Sigmoid colon (tissue), 7 donors: Measurements from ENCODE around the gene THEMIS2. TPM values are rescaled to one million over a fixed set of nuclear protein-coding genes. Genes with fewer than 3 reads are reported as not detected.

Experiments
- DNase-seq: peaks from one replicate; pipeline ENCODE4 v3.0.0-alpha.2; 2019
- H3K27ac ChIP-seq, 4 donors: fragments of 200-600 bp; sonication (generic); one replicate each; pipeline ENCODE4 v1.5.1; 2016 to 2019; ENCODE audit warnings: mild to moderate bottlenecking in 1 of 4
- H3K27me3 ChIP-seq, 3 donors: fragments of 200-600 bp; sonication (generic); one replicate each; pipeline ENCODE4 v1.5.1; 2019; ENCODE audit warnings: mild to moderate bottlenecking in 1 of 3
- H3K36me3 ChIP-seq, 4 donors: fragments of 200-600 bp; sonication (generic); one replicate each; pipeline ENCODE4 v1.5.1; 2016 to 2019
- H3K4me1 ChIP-seq, 4 donors: fragments of 200-600 bp; sonication (generic); one replicate each; pipeline ENCODE4 v1.5.1; 2017 to 2019
- H3K4me3 ChIP-seq, 4 donors: fragments of 200-600 bp; sonication (generic); one replicate each; pipeline ENCODE4 v1.5.1; 2017 to 2019; ENCODE audit warnings: mild to moderate bottlenecking in 2 of 4, moderate library complexity in 1 of 4
- H3K9me3 ChIP-seq, 4 donors: fragments of 200-600 bp in 3 of 4; sonication (generic) in 3 of 4; one replicate each; pipeline versions ENCODE4 v1.5.1 to v1.6.1; 2013 to 2019
- CTCF ChIP-seq, 4 experiments: fragments of 450-650 bp in 3 of 4; fragments of 200-600 bp in 1 of 4; IDR thresholded peaks; one replicate each; pipeline ENCODE4 v1.5.1; 2016 to 2019; ENCODE audit warnings: antibody characterized with exemption in 4 of 4, mild to moderate bottlenecking in 3 of 4, moderate library complexity in 2 of 4
- EP300 ChIP-seq, 4 donors: sonication (generic); formaldehyde crosslinking; IDR thresholded peaks; one replicate each; pipeline ENCODE4 v1.6.1; 2017; ENCODE audit warnings: antibody characterized with exemption in 4 of 4
- POLR2A ChIP-seq, 2 donors: fragments of 450-650 bp; IDR thresholded peaks; one replicate each; pipeline ENCODE4 v1.6.1; 2016; ENCODE audit warnings: antibody characterized with exemption in 2 of 2, mild to moderate bottlenecking in 2 of 2, moderate library complexity in 2 of 2
- POLR2AphosphoS5 ChIP-seq, 4 donors: sonication (generic); formaldehyde crosslinking; IDR thresholded peaks; one replicate each; pipeline ENCODE4 v1.6.1; 2017; ENCODE audit warnings: antibody characterized with exemption in 4 of 4
- WGBS, 2 donors: extraction: QIAGEN DNeasy Blood & Tissue Kit; methylation state at CpG; one replicate each; pipeline ENCODE4 v1.1.7; 2013; 5-methylcytosine and 5-hydroxymethylcytosine counted together
- intact Hi-C: fragments of 100-400 bp; cut with DNase I; formaldehyde crosslinking; loops from one replicate; pipeline ENCODE4 v1.15.1; 2023
- polyA plus RNA-seq, 3 donors: library from polyadenylated mRNA; stranded (reverse); fragments of 200-250 nt; gene quantifications; one replicate each; pipeline ENCODE4 v1.2.3, GENCODE V29; 2013
- total RNA-seq, 4 donors: library from RNA; depleted of rRNA; stranded (reverse); fragments of >200 nt; gene quantifications; one replicate each; pipeline ENCODE4 v1.1.0, GENCODE V29; 2016
- donor health status: healthy with polysubstance abuse.
- donor health status: Bipolar disorder and iron deficiency.
- donor health status: healthy.

Gene THEMIS2
- total and polyA plus RNA-seq, 7 donors = 9.0 to 32.2 (median 14.8) TPM

- no peak for DNase-seq
- intact Hi-C loops = no loop called here
- no peaks in the 10 kb centered on the region for H3K36me3 ChIP-seq
- H3K4me3 ChIP-seq = no peak overlapping the region
- H3K27me3 ChIP-seq = no peaks in the 10 kb centered on the region
- peaks cover 0 to 11% (median 4%) of the 10 kb centered on the region in 4 donors for H3K4me1 ChIP-seq
- no peaks in the 10 kb centered on the region for H3K9me3 ChIP-seq
- no peak overlapping the region for H3K27ac ChIP-seq
- WGBS, 2 donors = 91 to 92% methylated on average over 10 of the region's 10 CpGs
- TF ChIP-seq POLR2AphosphoS5 (IDR thresholded peaks at IDR 0.05) = no peak
- TF ChIP-seq CTCF (IDR thresholded peaks at IDR 0.05) = no peak
- TF ChIP-seq EP300 (IDR thresholded peaks at IDR 0.05) = no peak
- TF ChIP-seq POLR2A (IDR thresholded peaks at IDR 0.05) = no peak
Observed at GRCh38 chr1:27861436-27861835, 10.9 kb upstream of the THEMIS2 start.

GRCh38 chr1:27862004-27862403 lies 10.3 kb upstream of the THEMIS2 start:
- H3K36me3 ChIP-seq = no peaks in the 10 kb centered on the region
- H3K4me1 ChIP-seq = peaks cover 0 to 11% (median 4%) of the 10 kb centered on the region in 4 donors
- peak overlapping the region in 3 of 4 donors; percentile 49 to 65 (median 64) for H3K27ac ChIP-seq
- TF ChIP-seq EP300 (IDR thresholded peaks at IDR 0.05) (no peak), CTCF (IDR thresholded peaks at IDR 0.05) (no peak), POLR2A (IDR thresholded peaks at IDR 0.05) (no peak), POLR2AphosphoS5 (IDR thresholded peaks at IDR 0.05) (no peak)
- intact Hi-C loops = no loop called here
- H3K27me3 ChIP-seq = no peaks in the 10 kb centered on the region
- H3K4me3 ChIP-seq = no peak overlapping the region
- WGBS, 2 donors = 80 to 87% methylated on average over 3 of the region's 3 CpGs
- DNase-seq = no peak
- H3K9me3 ChIP-seq = no peaks in the 10 kb centered on the region

DNA sequence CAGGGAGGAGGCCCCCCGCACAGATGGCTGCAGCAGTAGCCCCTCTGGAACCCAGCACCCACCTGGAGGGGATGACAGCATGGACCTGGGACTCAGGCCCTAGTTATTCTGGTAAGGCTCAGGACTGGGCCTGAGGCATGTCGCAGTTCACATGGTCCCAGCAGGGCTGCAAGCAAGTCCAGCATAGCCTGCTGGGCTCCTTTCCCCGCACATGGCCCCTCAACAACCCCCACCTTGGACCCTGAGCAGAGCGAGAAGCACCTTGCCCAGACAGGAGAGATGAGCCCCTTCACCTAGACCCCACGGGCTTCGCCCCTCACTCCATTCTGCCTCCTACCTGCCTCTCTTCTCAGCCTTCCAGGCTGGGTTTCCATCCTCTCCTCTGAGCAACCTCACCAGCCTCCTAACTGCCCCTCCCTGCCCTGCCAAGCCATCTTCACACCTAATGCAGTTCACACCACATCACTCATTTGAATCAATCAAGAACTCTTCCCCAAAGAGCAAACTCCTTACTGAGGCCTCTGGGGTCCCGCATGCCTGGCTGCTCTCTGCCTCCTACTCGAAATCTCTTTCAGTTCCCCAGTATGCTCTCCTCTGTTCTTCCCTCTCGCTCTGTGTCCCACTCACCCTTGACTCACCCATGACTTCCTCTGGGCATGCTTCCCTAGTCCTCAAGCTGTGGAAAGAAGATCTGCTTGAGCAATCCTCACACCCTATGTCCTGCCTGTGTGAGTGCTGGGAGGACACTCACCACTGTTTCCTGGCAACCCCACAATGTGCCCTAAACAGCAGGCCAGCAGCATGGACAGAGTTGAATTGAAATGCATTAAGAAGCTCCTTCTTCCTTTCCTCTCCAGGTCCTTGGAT lies 9.4 kb upstream of the THEMIS2 start:
- TF ChIP-seq POLR2A (IDR thresholded peaks at IDR 0.05) = no peak
- peak in 1 of 4 donors; percentile 23 for TF ChIP-seq EP300 (IDR thresholded peaks at IDR 0.05)
- TF ChIP-seq POLR2AphosphoS5 (IDR thresholded peaks at IDR 0.05) = peak in 3 of 4 donors; percentile 24 to 68 (median 58)
- TF ChIP-seq CTCF (IDR thresholded peaks at IDR 0.05) = no peak
- Histone ChIP-seq H3K4me3 (no peak overlapping the region), H3K27ac (peak overlapping the region; percentile 49 to 65 (median 58)), H3K4me1 (peaks cover 0 to 9% (median 4%) of the 10 kb centered on the region in 4 donors), H3K27me3 (no peaks in the 10 kb centered on the region), H3K9me3 (no peaks in the 10 kb centered on the region), H3K36me3 (no peaks in the 10 kb centered on the region)
- 82 to 90% methylated on average over 9 of the region's 9 CpGs for WGBS, 2 donors
- DNase-seq = peak; percentile 78
- intact Hi-C loops = no loop called here

- Histone ChIP-seq H3K4me1 (peaks cover 0 to 3% (median under 1%) of the 10 kb centered on the region in 4 donors), H3K4me3 (no peak overlapping the region), H3K9me3 (no peaks in the 10 kb centered on the region), H3K36me3 (no peaks in the 10 kb centered on the region), H3K27ac (peak overlapping the region in 3 of 4 donors; percentile 19 to 64 (median 57)), H3K27me3 (no peaks in the 10 kb centered on the region)
- intact Hi-C loops = no loop called here
- TF ChIP-seq EP300 (IDR thresholded peaks at IDR 0.05) = no peak
- no peak for TF ChIP-seq CTCF (IDR thresholded peaks at IDR 0.05)
- no peak for TF ChIP-seq POLR2AphosphoS5 (IDR thresholded peaks at IDR 0.05)
- TF ChIP-seq POLR2A (IDR thresholded peaks at IDR 0.05) = no peak
- 73 to 81% methylated on average over 1 of the region's 1 CpG for WGBS, 2 donors
- DNase-seq = no peak
Observed at GRCh38 chr1:27863538-27863915, 8.8 kb upstream of the THEMIS2 start.
